ENCODE results near the gene MEAK7. TPM values are rescaled to one million over a fixed set of nuclear protein-coding genes. Genes with fewer than 3 reads are reported as not detected.

The MEAK7 gene
- total RNA-seq, 1 donor from 2014 or later, result 28.1 TPM

GRCh38 chr16:84479716-84480450 lies 24.6 kb downstream of the MEAK7 start:
- Mint-ChIP-seq H3K27ac (ENCODE audit: unreplicated experiment) (no peak overlapping the region), H3K27me3 (ENCODE audit: unreplicated experiment) (no peaks in the 10 kb centered on the region), H3K36me3 (ENCODE audit: unreplicated experiment) (peaks cover 10% of the 10 kb centered on the region), H3K4me3 (ENCODE audit: unreplicated experiment) (no peak overlapping the region), H3K4me1 (ENCODE audit: unreplicated experiment) (peaks cover 18% of the 10 kb centered on the region), H3K9me3 (ENCODE audit: unreplicated experiment) (no peaks in the 10 kb centered on the region)
- peak; percentile 76 for DNase-seq (ENCODE audit: extremely low spot score, unreplicated experiment)
- TF ChIP-seq, protein P1, sequence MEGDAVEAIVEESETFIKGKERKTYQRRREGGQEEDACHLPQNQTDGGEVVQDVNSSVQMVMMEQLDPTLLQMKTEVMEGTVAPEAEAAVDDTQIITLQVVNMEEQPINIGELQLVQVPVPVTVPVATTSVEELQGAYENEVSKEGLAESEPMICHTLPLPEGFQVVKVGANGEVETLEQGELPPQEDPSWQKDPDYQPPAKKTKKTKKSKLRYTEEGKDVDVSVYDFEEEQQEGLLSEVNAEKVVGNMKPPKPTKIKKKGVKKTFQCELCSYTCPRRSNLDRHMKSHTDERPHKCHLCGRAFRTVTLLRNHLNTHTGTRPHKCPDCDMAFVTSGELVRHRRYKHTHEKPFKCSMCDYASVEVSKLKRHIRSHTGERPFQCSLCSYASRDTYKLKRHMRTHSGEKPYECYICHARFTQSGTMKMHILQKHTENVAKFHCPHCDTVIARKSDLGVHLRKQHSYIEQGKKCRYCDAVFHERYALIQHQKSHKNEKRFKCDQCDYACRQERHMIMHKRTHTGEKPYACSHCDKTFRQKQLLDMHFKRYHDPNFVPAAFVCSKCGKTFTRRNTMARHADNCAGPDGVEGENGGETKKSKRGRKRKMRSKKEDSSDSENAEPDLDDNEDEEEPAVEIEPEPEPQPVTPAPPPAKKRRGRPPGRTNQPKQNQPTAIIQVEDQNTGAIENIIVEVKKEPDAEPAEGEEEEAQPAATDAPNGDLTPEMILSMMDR (IDR thresholded peaks at IDR 0.05), result no peak

DNA sequence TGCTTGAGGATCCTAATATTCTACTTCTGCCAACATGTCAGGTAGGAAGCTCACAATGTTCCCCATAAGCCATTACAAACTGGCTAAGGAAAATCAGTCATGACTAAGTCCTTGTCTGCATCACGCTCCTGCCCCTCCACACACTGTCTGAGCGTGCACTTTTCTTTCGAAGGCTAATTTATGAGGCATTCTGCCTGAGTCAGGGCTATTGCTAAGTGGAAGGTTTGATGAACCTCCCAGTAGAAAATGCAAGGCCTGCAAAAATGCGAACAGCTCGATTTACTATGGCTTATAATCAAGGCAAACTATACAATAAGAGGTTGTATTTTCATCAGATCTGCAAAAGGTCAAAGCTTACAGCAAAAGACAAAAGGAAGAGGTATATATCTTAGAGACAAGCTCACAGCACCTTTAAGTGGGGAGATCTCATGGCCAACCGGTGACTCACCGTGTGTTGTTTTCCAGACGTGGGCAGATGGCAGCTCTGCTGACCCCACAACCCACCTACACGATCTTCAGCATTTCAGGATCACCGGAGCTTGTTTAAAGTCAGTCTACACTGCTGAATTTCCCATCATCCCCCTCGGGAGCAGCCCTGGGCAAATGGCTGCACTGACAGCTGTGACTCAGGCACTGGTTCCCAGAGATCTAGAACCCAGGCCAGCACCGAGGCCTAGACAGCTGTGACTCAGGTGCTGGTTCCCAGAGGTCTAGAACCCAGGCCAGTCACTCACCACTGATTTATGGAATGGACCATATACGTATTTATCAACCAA lies 26.1 kb downstream of the MEAK7 start:
- peak; percentile 51 for DNase-seq (ENCODE audit: extremely low spot score, unreplicated experiment)
- no peaks in the 10 kb centered on the region for H3K9me3 Mint-ChIP-seq (ENCODE audit: unreplicated experiment)
- H3K36me3 Mint-ChIP-seq (ENCODE audit: unreplicated experiment), result peaks cover 15% of the 10 kb centered on the region
- H3K4me3 Mint-ChIP-seq (ENCODE audit: unreplicated experiment), result no peak overlapping the region
- peaks cover 15% of the 10 kb centered on the region for H3K4me1 Mint-ChIP-seq (ENCODE audit: unreplicated experiment)
- no peaks in the 10 kb centered on the region for H3K27me3 Mint-ChIP-seq (ENCODE audit: unreplicated experiment)
- no peak overlapping the region for H3K27ac Mint-ChIP-seq (ENCODE audit: unreplicated experiment)
- TF ChIP-seq, protein P1 (IDR thresholded peaks at IDR 0.05), result no peak

DNA sequence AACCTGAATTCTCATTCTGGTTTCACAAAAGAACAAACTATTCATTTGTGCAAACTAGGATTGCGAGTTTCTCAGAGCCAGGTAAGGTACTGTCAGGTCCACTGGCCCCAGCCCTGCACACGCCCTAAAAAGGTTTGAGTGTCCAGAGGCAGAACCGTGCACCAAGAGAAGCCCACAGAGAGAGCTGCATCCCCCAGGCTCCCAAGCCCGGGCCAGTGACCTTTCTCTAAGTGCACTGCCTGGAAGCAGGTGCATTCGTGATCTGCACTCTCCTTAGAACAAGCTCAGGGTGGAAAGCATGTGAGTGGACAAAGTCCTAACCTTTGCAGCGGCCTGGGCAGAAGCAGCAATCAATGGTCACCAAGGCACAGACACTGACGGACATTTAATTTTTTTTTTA lies 26.8 kb downstream of the MEAK7 start:
- TF ChIP-seq, protein P1 (IDR thresholded peaks at IDR 0.05), result no peak
- peak; percentile 72 for DNase-seq (ENCODE audit: extremely low spot score, unreplicated experiment)
- peaks cover 15% of the 10 kb centered on the region for H3K4me1 Mint-ChIP-seq (ENCODE audit: unreplicated experiment)
- no peak overlapping the region for H3K27ac Mint-ChIP-seq (ENCODE audit: unreplicated experiment)
- no peaks in the 10 kb centered on the region for H3K27me3 Mint-ChIP-seq (ENCODE audit: unreplicated experiment)
- H3K36me3 Mint-ChIP-seq (ENCODE audit: unreplicated experiment), result peaks cover 15% of the 10 kb centered on the region
- no peaks in the 10 kb centered on the region for H3K9me3 Mint-ChIP-seq (ENCODE audit: unreplicated experiment)
- H3K4me3 Mint-ChIP-seq (ENCODE audit: unreplicated experiment), result no peak overlapping the region

DNA sequence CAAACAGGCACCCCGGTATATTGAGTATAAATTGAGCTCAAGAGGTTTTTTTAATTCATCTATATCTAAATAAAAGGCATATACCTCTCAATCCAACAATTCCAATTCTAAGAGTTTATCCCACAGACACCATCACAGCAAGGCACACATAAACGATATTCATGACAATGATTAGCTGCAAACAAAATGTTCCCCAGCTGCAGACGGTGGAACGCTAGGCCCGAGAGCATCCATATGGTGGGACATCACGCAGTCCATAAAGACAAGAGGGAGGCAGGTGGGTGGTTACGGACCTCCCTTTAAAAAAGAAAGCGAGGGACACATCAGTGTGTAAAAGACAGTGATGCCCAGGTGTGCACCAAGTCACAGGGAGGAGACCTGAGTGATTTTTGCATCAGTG lies 28.1 kb downstream of the MEAK7 start:
- H3K4me3 Mint-ChIP-seq (ENCODE audit: unreplicated experiment), result no peak overlapping the region
- H3K36me3 Mint-ChIP-seq (ENCODE audit: unreplicated experiment), result peaks cover 17% of the 10 kb centered on the region
- H3K9me3 Mint-ChIP-seq (ENCODE audit: unreplicated experiment), result peaks cover 6% of the 10 kb centered on the region
- no peaks in the 10 kb centered on the region for H3K27me3 Mint-ChIP-seq (ENCODE audit: unreplicated experiment)
- peaks cover 4% of the 10 kb centered on the region for H3K4me1 Mint-ChIP-seq (ENCODE audit: unreplicated experiment)
- no peak overlapping the region for H3K27ac Mint-ChIP-seq (ENCODE audit: unreplicated experiment)
- DNase-seq (ENCODE audit: extremely low spot score, unreplicated experiment), result peak; percentile 49
- TF ChIP-seq, protein P1 (IDR thresholded peaks at IDR 0.05), result no peak

DNA sequence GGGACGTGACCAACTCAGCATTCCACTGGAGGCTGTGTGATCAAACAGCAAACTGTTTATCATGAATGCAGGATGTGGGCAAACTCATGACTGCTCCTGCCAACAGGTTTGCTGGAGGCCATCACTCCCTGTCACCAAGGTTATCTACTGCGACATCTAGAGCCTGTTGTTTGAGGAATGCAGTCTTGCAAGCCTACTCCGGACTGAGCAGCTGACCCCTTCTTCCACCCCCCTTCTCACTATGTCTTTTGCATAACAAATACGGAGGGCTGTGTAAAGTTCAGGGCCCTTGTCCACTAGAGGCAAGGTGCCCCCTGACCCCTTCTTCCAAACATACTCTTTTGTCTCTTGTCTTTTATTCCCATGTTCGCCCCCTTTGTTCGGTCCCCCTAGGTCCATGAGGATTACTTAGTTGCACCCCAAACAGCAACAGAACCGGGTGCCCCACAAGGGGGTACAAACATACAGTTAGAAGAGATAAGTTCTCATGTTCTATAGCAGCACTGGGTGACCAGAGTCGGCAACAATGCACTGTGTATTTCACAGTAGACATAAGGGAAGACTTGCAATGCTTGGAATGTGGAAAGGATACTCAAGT lies 28.7 kb downstream of the MEAK7 start:
- Mint-ChIP-seq H3K27me3 (ENCODE audit: unreplicated experiment) (no peaks in the 10 kb centered on the region), H3K4me1 (ENCODE audit: unreplicated experiment) (peaks cover 2% of the 10 kb centered on the region), H3K36me3 (ENCODE audit: unreplicated experiment) (peaks cover 17% of the 10 kb centered on the region), H3K4me3 (ENCODE audit: unreplicated experiment) (no peak overlapping the region), H3K9me3 (ENCODE audit: unreplicated experiment) (peaks cover 6% of the 10 kb centered on the region), H3K27ac (ENCODE audit: unreplicated experiment) (no peak overlapping the region)
- DNase-seq (ENCODE audit: extremely low spot score, unreplicated experiment), result peak; percentile 63
- TF ChIP-seq, protein P1 (IDR thresholded peaks at IDR 0.05), result no peak
